ENCODE measurements around the gene RNASE13.
"Not testable (repeated sequence)": the region's sequence is repeated elsewhere in the genome, so short reads cannot be mapped to it uniquely, and the experiment has no call there.

Gene RNASE13

DNA sequence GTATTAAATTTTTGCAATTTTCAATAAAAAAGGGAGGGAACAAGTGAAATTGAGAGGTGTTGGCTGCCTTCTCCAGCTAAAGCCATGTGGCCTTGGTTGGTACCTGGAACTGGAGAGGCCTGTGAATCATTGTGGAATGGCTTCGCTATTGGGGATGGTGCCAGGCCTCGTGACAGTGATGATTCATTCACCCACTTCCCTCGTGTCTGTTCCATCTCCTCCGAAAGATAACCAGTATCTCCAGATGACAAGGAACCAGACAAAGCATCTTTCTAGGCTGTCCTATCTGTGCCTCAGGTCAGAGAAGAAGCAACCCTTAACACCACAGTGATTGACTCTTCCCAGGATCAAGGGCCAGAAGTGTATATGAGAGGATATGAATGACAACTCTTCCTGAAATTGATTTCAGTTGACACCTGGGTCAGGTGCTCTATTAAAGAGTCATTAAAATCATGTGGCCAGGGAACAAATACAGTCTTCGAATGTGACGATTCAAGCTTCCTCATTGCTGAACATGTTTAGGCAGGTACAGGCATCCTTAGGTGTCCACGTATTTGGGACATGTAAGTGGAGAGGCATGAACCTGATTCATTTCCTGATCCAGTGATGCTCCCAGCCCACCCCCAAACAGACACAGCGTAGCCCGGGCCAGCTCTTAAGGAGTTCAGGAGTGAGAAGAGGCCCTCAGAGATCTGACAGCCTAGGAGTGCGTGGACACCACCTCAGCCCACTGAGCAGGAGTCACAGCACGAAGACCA, 7.2 kb upstream of the RNASE13 start, which contains the start of gene RNASE7:
TSS of gene RNASE7 (plus strand) at position 687 of the 758 bp plus-strand sequence. CDS start 631 bp downstream, outside the sequence.
- no peak for DNase-seq (ENCODE audit: low read depth)

- not testable (repeated sequence) for DNase-seq (ENCODE audit: low read depth)
Measured at GRCh38 chr14:21040941-21041340, 6.3 kb upstream of the RNASE13 start.

DNA sequence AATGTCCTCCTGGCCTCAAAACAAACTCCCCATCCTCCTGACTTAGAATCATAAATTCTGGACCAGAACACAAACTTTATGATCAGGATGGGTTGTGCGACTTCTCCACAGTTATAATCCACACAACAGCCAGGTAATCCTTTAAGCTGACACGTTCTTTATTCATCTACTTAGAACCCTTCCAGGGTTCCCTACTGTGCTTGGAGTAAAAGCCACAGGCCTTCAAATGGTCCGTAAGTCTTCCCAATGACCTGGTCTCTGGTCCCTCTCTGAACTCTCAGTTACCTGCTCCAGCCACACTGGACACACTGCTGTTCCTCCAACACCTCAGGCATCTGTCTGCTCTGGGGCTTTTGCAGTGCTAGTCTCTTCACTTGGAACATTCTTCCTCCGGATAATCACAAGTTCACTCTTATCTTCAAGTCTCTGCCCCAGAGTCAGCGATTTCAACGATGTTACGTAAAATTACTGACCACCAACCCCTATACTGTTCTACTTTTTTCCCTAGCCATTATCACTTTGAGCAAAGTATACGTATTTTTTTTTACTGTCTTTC, 5.8 kb upstream of the RNASE13 start:
- DNase-seq (ENCODE audit: low read depth), result no peak

- peak; percentile 23 for DNase-seq (ENCODE audit: low read depth)
Measured at GRCh38 chr14:21039585-21040369, 5.2 kb upstream of the RNASE13 start.

GRCh38 chr14:21038441-21039422, 4.1 kb upstream of the RNASE13 start:
- no peak for DNase-seq (ENCODE audit: low read depth)

- DNase-seq (ENCODE audit: low read depth), result no peak
Measured at GRCh38 chr14:21037156-21037555, 2.5 kb upstream of the RNASE13 start.

GRCh38 chr14:21036751-21037150, 2.1 kb upstream of the RNASE13 start:
- DNase-seq (ENCODE audit: low read depth), result no peak

GRCh38 chr14:21033133-21033698, 1.4 kb downstream of the RNASE13 start:
- no peak for DNase-seq (ENCODE audit: low read depth)

- no peak for DNase-seq (ENCODE audit: low read depth)
Measured at GRCh38 chr14:21032326-21033132, 2.1 kb downstream of the RNASE13 start.

- DNase-seq (ENCODE audit: low read depth), result no peak
Measured at GRCh38 chr14:21030531-21030930, 4.1 kb downstream of the RNASE13 start.

DNA sequence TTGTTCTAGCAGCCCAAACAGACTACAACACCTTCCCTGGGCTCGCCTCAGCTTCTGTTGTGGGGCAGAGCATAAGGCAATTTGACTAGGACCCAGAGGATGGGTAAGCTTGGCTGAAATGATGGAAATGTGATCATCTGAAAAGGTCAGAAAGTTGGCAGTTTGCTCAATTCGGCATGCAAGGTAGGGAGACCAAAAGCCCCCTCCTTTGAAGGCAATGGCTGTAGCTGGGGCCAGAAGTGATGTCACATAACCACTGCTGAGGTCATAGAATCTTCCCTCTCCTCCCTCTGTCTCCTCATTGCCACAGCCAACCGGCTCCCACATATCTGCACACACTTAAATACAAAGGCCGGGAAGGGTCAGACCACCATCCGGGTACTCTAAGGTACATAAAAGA, 4.7 kb downstream of the RNASE13 start, which contains the start of gene TPPP2:
TSS of gene TPPP2 (plus strand) at position 301 of the 400 bp plus-strand sequence. CDS start 365 bp downstream, outside the sequence.
- no peak for DNase-seq (ENCODE audit: low read depth)

- no peak for DNase-seq (ENCODE audit: low read depth)
Measured at GRCh38 chr14:21026988-21027315, 7.7 kb downstream of the RNASE13 start.

GRCh38 chr14:21026274-21026987, 8.2 kb downstream of the RNASE13 start:
- DNase-seq (ENCODE audit: low read depth), result no peak

- no peak for DNase-seq (ENCODE audit: low read depth)
Measured at GRCh38 chr14:21025371-21026273, 9.0 kb downstream of the RNASE13 start.

- DNase-seq (ENCODE audit: low read depth), result no peak
Measured at GRCh38 chr14:21024585-21025370, 9.8 kb downstream of the RNASE13 start, which contains the start of gene NDRG2. TSS of gene NDRG2 (minus strand) at chr14:21025061. CDS start at chr14:21023315, 1,746 bp downstream.

- no peak for DNase-seq (ENCODE audit: low read depth)
Measured at GRCh38 chr14:21023817-21024584, 10.6 kb downstream of the RNASE13 start.

DNA sequence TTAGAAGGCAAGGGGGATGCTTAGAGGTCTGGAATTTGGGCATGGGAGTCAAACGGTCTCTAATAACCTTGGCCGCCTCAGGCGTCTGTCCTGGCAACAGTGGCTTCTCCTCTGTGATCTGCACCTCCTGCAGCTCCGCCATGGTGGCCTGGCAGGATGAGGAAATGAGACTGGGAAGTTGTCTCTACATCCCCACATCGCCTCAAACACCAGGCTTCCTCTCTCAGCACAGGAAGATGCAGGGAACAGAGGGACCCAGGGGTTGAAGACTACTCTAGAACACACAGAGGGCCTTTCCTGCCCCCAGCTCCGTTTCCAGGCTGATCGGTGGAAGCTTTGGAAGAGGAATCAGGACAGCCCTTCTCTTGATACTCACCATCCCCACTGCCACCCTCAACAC, 11.4 kb downstream of the RNASE13 start:
- no peak for DNase-seq (ENCODE audit: low read depth)
